GM19372 (cell line): Measurements from ENCODE around the gene RBBP8NL.

ENCODE experiments used
- ATAC-seq: cut with Tn5 transposase; IDR thresholded peaks from one replicate; pipeline ENCODE4 v1.9.1; 2021; ENCODE audit warnings: mild to moderate bottlenecking, low read depth, moderate library complexity; ENCODE audit not compliant: unreplicated experiment

Gene RBBP8NL

DNA sequence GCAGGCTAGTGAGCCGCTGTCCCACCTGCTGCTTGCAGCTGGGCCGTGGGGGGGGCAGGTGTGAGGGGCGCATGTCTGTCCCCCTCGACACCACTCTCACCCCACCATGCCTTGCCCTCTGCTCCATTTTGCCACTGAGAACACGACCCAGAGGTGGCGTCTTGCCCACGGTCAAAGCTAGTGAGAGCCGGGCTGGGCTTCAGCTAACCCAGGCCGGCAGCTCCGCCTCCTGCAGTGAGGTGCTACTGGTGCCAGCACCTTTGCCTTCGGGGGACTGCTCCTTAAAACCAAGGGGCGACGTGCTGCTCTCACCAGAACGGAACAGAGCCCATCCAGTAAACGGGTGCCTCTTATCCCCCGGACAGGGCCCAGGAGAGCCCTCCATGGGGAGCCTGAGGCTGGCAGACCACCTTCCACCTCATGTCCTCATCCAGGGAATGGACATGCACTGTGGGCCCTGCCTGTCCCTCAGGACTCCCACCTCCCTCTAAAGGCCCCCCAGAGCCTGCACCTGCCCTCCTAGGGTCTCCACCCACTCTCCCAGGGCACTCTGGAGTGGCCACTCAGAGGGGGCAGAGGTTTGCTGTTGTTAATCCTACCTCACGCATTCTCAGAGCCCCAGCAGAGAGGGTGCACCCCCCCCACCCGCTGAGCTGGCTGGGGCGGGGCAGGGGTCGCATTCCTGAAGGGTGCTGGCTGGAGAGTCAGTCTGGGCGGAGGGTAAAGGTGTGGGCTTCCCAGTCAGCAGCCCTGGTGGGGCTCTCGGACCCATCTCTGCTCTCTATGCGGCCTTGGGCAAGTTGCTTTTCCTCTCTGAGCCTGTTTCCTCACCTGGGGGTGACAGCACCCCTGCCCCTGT, 2.9 kb downstream of the RBBP8NL start:
- no peak for ATAC-seq

DNA sequence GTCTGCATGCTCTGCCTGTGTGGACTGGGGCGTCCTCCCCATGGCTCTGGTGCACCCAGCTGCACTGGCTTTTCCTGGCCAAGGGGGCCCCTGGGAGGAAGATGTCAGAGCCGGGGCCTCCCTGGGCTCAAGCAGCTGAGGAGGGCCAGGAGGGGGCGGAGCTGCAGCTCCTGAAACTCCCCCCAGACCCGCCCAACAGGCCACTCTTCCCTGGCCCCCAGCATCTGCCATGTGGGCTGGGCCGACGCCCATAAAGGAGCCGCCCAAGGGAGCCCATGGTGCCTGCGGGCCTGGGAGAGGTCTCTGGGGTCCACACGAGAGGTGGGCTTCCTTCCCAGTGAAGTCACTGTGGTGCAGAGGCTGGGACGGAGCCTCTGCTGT, 4.0 kb downstream of the RBBP8NL start:
- ATAC-seq = no peak

DNA sequence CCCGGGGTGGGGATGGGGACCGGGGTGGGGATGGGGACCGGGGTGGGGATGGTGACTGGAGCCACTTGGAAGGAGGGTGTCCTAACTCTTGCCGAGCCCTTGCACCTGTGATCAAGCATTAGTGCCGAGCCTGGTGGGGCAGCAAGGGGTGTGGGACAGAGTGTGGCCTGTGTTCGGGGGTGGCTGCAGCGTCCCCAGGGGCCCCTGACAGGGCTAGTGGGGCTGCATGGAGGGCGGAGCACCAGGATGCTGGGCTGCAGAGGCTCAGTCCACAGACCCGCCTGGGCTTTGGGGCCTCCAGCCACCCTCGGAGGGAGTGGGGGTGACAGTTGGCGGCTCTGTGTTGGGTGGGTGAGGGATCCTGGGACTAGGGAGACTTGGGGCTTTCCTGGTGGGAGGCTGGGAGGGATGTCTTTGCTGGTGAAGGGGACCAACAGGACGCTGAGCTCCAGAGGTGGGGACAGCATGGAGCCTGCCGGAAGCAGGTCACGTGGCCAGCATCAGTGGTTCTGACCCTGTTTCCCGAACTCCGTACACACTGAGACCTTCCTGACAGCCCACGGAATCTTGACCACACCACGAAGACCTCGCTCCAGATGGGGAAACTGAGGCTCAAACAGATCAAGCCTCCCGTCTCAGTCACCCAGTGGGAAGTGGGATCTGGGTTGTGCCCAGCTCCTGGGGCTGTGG, 4.6 kb downstream of the RBBP8NL start:
- no peak for ATAC-seq

DNA sequence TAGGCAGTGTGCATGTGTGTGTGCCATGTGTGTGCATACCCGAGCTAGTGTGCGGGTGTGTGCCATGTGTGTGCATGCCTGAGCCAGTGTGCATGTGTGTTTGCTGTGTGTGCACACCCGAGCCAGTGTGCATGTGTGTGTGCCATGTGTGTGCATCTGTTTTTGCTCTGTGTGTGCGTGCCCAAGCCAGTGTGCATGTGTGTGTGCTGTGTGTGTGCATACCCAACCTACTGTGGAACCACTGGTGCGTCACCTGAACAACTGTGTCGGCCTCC, 5.7 kb downstream of the RBBP8NL start:
- ATAC-seq = no peak

DNA sequence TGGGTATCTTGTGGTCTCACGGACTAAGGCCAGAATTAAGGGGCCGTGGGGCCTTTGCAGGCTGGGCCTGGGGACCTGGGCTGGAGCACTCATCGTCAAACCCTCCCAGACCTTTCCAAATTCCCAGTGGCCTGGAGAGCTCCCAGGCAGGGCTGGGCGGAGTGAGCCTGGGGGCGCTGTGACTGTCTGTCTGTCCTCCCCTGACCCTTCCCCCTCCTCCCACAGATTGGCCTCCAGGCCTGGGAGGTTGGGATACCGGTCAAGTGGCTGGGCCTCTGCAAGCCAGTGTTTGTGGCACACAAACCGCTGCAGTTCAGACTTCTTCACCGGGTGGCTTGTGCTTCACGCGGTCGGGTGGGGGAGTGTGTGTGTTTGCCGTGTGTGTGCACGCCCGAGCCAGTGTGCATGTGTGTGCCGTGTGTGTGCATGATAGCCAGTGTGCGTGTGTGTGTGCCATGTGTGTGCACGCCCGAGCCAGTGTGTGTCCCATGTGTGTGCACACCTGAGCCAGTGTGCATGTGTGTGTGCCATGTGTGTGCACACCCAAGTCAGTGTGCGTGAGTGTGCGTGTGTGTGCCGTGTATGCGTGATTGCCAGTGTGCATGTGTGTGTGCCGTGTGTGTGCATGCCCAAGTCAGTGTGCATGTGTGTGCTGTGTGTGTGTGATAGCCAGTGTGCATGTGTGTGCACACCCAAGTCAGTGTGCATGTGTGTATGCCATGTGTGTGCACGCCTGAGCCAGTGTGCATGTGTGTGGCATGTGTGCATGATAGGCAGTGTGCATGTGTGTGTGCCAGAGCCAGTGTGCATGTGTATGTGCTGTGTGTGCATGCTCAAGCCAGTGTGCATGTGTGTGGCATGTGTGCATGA, 6.3 kb downstream of the RBBP8NL start:
- no peak for ATAC-seq

DNA sequence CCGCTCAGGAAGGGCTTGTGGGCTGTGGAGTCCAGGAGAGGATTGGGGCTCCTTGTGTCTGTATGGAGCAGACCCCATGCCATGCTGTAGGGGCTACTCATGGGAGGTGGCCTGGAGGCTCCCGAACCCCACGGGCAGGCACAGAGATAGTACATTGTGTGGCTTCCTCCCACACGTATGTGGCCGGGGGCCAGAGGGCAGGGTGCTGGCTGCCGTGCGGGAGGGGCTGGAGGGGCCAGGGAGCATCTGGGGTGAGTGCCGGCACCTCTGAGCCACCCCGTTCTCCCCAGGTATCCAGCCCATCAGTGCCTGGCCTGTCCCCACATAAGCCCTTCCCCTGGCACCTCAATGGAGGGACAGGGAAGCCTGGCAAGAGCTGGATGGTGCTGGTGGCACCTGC, 7.6 kb downstream of the RBBP8NL start:
- ATAC-seq = no peak

DNA sequence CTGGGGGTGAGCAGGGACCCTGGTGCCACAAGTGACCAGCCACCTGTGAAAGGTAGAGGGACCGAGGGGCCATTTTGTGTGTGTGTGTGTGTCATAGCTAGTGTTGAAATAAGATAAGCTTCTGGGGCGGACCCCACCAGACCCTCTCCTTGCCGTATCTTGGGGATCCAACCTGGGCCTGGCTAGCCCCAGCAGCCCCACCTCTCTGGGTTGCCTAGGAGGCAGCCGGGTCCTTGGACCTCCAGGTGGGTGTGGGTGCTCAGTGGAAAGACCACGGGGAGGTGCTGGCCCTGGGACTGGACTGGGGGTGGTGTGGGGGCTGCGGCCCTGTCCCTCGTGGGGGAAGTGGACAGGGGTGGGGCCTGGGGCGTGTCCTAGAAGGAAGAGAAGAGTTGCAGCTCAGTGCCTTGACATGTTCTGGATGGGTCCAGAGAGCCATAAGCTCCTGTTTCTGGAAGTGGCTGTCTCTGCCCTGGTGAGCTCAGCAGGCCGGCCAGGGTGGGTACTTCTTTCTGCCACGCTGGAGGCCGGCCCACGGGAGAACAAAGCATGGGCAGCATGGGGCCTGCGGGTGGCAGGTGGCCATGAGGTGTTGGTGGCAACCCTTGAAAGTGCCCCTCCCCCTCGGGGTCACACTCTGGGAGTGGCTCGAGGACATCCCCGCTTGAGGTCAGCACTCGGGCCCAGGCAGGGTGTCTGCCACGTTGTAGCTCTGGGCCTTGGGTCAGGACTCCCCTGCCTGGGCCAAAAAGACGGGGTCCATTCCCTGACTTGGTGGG, 8.4 kb downstream of the RBBP8NL start:
- no peak for ATAC-seq

DNA sequence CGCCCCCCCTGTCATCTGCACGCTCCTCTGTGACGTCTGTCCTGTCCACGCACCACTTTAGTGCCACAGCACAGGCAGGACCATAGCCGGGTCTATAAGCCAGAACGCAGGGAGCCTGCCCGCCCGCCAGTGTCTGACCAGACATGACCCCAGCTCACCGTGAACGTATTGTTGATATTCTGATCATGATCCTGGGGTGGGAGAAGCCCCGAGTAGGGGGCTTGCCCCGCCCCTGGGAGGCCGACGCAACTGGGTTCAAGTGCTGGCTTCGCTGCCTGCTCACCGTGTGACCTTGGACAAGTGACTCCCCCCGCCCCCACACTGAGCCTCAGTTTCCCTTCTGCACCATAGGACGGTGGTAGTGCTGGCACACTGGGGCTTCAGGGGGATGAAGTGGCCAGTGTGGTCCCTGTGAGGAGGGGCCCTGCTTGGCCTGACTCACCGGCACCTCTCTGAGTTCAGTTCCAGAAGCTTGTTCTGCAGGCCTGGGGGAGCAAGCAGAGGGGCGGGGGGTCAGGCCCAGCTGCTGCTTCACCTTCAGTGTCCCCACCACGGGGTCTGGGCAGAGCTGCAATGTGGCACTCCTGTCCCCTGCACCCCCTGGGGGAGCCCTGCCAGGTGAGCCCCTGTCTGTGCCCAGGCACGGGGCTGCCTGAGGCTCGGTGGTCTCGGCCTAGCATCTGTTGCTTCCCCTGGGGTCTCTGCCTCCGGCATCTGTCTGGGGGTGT, 9.2 kb downstream of the RBBP8NL start:
- no peak for ATAC-seq

DNA sequence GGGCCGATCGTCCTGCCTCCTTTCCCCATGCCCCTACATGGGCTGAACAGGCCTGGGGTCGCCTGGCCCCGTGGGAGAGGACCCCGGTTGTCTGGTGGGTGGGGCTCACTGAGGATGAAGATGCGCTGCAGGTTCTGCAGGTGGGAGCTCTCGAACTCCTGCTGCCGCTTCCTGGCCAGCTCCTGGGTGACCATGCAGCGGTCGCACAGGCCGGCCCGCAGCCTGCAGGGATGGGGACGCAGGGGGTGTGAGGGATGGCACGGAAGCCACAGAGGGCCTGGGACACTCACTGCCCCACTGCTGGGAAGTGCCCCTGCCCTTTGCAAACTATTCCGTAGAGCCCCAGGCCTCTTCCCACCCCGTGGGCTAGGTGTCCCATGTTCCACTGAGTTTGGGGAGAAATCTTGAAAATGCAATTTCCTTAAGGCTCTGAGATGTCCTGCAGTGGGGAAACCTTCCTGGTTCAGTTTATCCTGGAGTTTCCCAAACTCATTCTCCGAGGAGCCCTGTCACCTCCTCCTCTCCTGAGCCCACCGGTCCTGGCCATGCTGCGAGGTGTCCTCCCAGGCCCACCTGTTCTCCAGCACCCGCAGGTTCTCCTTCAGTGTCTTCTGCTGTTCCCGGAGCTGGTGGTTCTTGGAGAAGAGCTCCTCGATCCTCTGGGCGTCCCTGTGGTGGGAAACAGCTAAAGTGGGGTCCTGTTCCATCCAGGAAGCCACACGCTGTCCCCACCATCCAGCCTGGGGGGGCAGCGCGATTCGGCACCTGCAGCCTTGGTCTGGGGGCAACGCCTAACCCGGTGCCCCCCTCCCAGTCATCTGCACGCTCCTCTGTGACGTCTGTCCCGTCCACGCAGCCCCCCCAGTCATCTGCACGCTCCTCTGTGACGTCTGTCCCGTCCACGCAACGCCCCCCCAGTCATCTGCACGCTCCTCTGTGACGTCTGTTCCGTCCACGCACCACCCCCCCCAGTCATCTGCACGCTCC, 10.4 kb downstream of the RBBP8NL start:
- ATAC-seq = no peak

DNA sequence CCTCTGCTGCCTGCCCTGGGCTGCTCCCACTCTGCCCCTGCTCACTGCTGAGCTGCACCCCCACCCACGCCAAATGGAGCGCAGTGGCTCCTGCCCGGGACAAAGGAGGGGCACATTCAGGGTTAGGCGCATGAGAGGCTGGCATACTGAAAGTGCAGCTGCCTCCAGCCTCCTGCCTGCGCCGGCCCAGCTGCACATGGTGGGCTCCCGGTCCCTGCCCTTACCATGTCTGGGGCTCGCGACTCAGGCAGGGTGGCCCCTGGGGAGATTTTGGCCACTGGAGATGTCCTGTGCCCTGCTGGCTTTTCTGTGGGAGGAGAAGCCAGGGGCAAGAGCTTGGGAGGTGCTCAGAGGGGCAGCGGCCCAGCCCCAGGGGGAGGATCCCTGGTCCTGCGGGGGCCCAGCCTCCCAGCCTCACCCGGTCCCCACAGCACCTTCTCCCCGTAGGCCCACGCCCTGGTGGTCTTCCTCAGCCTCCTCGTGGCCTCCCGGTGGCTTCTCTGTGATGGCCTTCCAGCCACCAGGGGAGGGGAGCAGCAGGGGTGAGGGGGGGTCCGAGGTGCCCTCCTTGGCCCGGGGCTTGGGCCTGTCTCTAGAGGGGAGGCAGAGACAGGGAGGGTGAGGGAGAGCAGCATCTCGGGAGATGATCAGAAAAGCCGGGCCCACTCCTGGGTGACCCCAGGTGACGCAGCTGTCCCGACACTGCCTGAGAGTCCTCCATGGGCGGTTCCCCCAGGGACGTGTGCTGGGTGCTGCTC, 11.8 kb downstream of the RBBP8NL start:
- ATAC-seq = no peak

DNA sequence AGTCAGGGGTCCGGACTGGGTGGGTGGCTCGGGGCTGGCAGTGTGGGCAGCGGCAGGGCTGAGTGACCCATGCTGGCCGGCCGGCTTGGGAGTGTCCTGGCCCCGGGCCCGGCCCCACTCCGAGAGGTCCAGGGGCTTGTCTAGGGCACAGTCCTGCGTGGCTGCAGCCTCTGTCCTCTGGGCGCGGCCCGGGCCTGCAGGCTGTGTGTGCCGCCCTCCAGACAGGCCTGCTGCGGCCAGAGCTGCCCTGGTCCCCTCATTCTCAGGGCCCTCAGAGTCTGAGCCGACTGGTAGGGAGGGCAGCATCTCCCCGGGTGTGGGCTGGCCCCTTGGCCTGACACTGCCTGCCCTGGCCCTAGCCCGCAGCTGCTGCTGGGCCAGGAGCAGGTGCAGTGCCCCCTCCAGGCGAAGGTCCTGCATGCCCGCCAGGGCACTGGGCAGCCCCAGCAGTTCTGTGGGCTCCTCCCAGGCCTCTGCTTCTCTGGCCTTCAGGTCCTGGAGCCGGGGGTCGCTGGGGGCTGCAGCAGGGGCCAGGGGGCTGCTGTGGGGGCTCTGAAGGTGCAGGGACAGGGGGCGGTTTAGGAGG, 13.3 kb downstream of the RBBP8NL start:
- no peak for ATAC-seq

DNA sequence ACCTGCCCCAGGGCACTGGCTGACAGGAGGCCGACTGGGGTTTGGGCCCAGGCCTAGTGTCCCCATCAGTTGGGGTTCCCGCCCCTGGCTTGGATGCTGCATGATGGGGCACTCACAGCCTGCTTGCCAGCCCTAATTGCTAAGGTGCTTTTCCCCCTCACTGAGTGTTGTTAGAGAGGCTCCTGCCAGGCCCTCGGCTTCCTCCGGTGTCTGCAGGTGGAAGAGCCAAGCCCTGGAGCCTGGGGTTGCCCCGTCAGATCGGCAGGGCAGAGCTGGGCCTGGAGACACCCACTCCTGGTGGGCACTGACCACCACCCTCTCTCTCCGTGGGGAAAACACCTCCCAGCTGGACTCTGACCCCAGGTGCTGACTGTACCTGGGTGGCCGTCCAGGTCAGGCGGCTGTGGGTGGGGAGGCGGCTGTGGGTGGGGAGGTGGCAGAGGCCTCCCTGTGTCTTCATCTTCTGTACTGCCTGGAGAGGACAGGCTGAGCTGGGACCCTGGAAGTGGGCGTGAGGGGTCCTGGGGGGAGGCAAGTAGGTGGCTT, 14.2 kb downstream of the RBBP8NL start:
- no peak for ATAC-seq

DNA sequence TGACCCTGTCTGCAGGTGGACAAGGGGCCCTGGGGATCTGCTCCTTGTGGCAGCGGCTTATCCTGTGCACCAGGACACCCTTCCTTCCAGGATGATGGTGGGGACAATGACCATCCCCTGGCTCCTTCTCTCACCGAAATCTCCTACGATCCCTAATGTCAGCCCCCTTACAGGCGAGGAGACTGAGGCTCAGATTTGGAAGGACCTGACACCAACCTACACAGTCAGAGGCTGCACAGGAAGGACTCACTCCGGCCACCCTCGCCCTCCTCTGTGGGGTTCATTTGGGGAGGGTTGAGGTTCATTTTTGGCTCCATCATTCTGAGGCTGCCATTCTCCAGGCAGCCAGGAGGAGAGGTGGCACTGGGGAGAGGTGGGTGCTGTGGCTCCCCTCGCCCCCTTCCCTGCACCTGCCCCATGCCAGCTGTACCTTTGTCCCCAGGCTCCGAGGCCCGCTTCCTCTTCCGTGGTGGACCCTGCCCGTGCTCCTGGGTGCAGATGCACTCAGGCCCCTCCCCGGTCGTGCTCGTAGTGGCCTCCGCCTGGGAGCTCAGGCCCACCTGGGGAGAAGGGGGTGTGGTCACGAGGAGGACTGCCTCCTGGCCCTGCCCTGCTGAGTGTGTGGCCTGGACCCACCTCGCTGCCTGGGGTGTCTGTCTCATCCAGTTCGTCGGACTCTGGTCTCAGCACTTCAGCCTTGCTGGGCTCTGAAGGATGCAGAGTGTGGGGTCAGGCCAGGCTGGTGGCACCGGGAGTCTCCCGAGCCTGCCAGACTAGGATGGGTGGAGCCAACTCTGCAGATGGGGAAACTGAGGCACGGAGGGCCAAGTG, 14.9 kb downstream of the RBBP8NL start:
- no peak for ATAC-seq

DNA sequence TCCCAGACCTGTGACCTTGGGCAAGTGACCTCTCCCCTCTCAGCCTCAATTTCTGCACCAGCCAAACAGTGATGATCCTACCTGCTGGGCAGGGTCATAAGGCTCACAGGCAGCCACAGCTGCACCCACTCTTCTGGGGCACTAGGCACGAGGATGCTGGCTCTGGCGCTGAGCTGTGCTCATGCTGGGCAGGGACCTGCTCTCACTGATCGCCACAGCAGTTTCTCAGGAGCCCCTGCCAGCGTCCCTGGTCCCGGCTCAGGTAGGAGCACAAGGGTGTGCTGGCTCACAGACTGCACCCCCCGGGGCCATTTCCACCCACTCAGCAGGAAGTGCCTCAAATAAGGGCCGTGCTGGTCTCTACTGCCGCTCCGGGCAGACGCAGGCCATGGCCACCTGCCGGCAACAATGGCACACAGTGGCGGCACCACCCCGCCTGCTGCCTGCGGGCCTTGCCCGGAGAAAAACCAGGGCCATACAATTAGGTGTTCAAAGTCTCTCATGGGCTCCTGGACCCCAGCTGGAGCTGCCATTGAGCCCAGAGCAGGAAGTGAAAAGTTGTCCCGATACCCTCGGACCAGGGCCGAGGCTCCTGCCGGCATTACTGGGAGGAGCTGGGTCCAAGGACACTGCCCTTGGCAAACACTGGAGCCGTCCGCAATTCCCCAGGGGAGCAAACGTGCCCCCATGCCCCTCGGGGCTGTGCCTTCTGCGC, 15.7 kb downstream of the RBBP8NL start:
- no peak for ATAC-seq

DNA sequence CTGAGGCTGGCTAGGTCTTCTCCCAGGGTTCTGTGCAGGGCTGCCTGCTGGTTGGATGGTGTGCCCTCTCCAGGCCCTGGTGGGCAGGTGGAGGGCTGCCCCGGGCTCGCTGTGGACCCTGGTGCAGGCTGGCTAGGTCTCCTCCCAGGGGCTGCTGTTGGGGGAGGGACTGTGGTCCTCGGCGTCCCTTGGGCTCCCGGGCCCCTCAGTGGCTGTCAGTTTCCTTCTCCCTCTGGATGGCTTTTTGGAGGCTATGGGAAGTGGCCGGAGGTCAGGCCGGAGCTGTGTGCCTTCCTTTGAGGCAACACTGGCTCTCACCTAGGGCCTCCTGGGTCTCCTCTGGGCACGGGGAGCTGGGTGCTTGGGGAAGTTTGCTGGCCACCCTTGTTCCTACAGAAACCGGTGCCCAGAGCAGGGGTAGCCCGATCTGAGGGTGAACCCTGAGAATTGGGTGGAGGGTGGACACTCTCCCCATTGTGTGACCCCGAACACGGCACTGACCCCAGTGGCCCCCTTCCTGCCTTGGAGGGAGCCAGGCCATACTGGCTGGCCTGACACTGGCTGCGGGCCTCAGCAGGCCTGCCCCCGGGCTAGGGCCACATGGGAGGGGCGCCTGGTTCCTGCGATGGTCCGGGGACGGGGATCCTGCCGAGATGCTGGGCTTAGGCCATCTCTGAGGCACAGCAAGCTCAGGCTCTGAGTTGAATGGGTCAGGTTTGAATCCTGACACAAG, 16.4 kb downstream of the RBBP8NL start:
- ATAC-seq = no peak
